GM23338 (cell line): Measurements from ENCODE around the gene SYNPO2. TPM values are rescaled to one million over a fixed set of nuclear protein-coding genes. Genes with fewer than 3 reads are reported as not detected.

Source experiments
- ATAC-seq: fragments of 200-7000 bp; cut with Tn5 transposase; 3 replicates; pipeline ENCODE4 v1.9.1; 2020
- DNase-seq: peaks from one replicate; pipeline ENCODE4 v3.0.0-alpha.2; 2015; ENCODE audit warnings: low spot score
- H2AFZ ChIP-seq: fragments of 200-600 bp; sonication (generic); 2 replicates; pipeline ENCODE4 v1.8.0; 2016; ENCODE audit warnings: antibody characterized with exemption, mild to moderate bottlenecking, moderate library complexity
- H3F3A ChIP-seq: fragments of 200-600 bp; sonication (generic); replicated peaks from 2 replicates; pipeline ENCODE4 v1.8.0; 2017; ENCODE audit warnings: antibody characterized with exemption, mixed run types, low read depth
- H3K27ac ChIP-seq: fragments of 200-600 bp; sonication (generic); 2 replicates; pipeline ENCODE4 v1.6.1; 2016; ENCODE audit warnings: low read depth
- H3K27me3 ChIP-seq: fragments of 200-600 bp; sonication (generic); 2 replicates; pipeline ENCODE4 v1.8.0; 2016; ENCODE audit warnings: mild to moderate bottlenecking, mixed run types, moderate library complexity; ENCODE audit not compliant: insufficient read depth
- H3K36me3 ChIP-seq: fragments of 200-600 bp; sonication (generic); 2 replicates; pipeline ENCODE4 v1.8.0; 2016; ENCODE audit warnings: mild to moderate bottlenecking; ENCODE audit not compliant: insufficient read depth
- H3K4me1 ChIP-seq: fragments of 200-600 bp; sonication (generic); 2 replicates; pipeline ENCODE4 v1.8.0; 2016; ENCODE audit warnings: mild to moderate bottlenecking, moderate library complexity; ENCODE audit not compliant: insufficient read depth
- H3K4me2 ChIP-seq: fragments of 200-600 bp; sonication (generic); 2 replicates; pipeline ENCODE4 v1.7.1; 2017; ENCODE audit warnings: mixed run types
- H3K4me3 ChIP-seq: fragments of 200-600 bp; sonication (generic); 2 replicates; pipeline ENCODE4 v1.6.1; 2016; ENCODE audit warnings: mixed run types
- H3K79me2 ChIP-seq: fragments of 200-600 bp; sonication (generic); replicated peaks from 2 replicates; pipeline ENCODE4 v1.8.0; 2017; ENCODE audit warnings: mild to moderate bottlenecking; ENCODE audit not compliant: insufficient read depth
- H3K9me2 ChIP-seq: fragments of 200-600 bp; sonication (generic); 2 replicates; pipeline ENCODE4 v1.8.0; 2017; ENCODE audit not compliant: insufficient read depth
- H4K20me1 ChIP-seq: fragments of 200-600 bp; sonication (generic); replicated peaks from 2 replicates; pipeline ENCODE4 v1.8.0; 2017; ENCODE audit warnings: mild to moderate bottlenecking; ENCODE audit not compliant: insufficient read depth
- H3K27ac Mint-ChIP-seq: 2 replicates; pipeline ENCODE4 v1.8.0; 2020; ENCODE audit warnings: inconsistent platforms, mild to moderate bottlenecking, moderate library complexity, mixed read lengths
- H3K27me3 Mint-ChIP-seq: 3 replicates; pipeline ENCODE4 v1.8.0; 2022; ENCODE audit warnings: low read depth, mild to moderate bottlenecking, moderate library complexity, mixed read lengths, inconsistent platforms; ENCODE audit not compliant: insufficient read depth, poor library complexity
- H3K36me3 Mint-ChIP-seq: 3 replicates; pipeline ENCODE4 v1.8.0; 2021; ENCODE audit warnings: low read depth, mild to moderate bottlenecking, inconsistent platforms, moderate library complexity, mixed read lengths
- H3K4me1 Mint-ChIP-seq: 3 replicates; pipeline ENCODE4 v1.8.0; 2020; ENCODE audit warnings: mild to moderate bottlenecking, inconsistent platforms, mixed read lengths
- H3K4me3 Mint-ChIP-seq: 3 replicates; pipeline ENCODE4 v1.8.0; 2021; ENCODE audit warnings: moderate library complexity, mild to moderate bottlenecking, inconsistent platforms, mixed read lengths
- H3K9me3 Mint-ChIP-seq: 3 replicates; pipeline ENCODE4 v1.8.0; 2020; ENCODE audit warnings: moderate library complexity, mild to moderate bottlenecking, inconsistent platforms, mixed read lengths
- ETS1 ChIP-seq: IDR thresholded peaks from 2 replicates; pipeline ENCODE4 v1.6.1; 2016; ENCODE audit warnings: antibody characterized with exemption
- EZH2 ChIP-seq: fragments of 200-600 bp; sonication (generic); IDR thresholded peaks from one replicate; pipeline ENCODE4 v1.8.0; 2017; ENCODE audit warnings: antibody characterized with exemption, mild to moderate bottlenecking, low read depth; ENCODE audit not compliant: unreplicated experiment
- EZH2phosphoT487 ChIP-seq: fragments of 200-600 bp; sonication (generic); IDR thresholded peaks from one replicate; pipeline ENCODE4 v1.8.1; 2018; ENCODE audit warnings: antibody characterized with exemption; ENCODE audit not compliant: unreplicated experiment
- JUNB ChIP-seq: IDR thresholded peaks from one replicate; pipeline ENCODE4 v1.6.1; 2016; ENCODE audit warnings: antibody characterized with exemption; ENCODE audit not compliant: unreplicated experiment
- POLR2AphosphoS5 ChIP-seq: IDR thresholded peaks from 2 replicates; pipeline ENCODE4 v1.6.1; 2016; ENCODE audit warnings: antibody characterized with exemption, low read depth
- STAT1 ChIP-seq: IDR thresholded peaks from one replicate; pipeline ENCODE4 v1.6.1; 2016; ENCODE audit warnings: antibody characterized with exemption; ENCODE audit not compliant: unreplicated experiment
- ZNF114 ChIP-seq: fragments of 250-450 bp; sonication (Bioruptor Pico); IDR thresholded peaks from 2 replicates; pipeline ENCODE4 v1.5.0; 2020; ENCODE audit warnings: mild to moderate bottlenecking, moderate library complexity
- ZNF331 ChIP-seq: fragments of 250-450 bp; sonication (Bioruptor Pico); IDR thresholded peaks from 2 replicates; pipeline ENCODE4 v1.5.0; 2020; ENCODE audit warnings: low read depth, mild to moderate bottlenecking, moderate library complexity
- polyA plus RNA-seq: library from polyadenylated mRNA; unstranded; fragments of >200 nt; fragmentation: Nextera tagmentation; extraction: Ambion mirVana; gene quantifications from 2 replicates; pipeline ENCODE4 v1.2.1, GENCODE V29; 2016
- total RNA-seq: library from RNA; depleted of rRNA; stranded (reverse); fragments of >200 nt; shearing (Covaris generic); gene quantifications from 2 replicates; pipeline ENCODE4 v1.2.3, GENCODE V29; 2014
- TF ChIP-seq, protein P1 (sequence below): IDR thresholded peaks from one replicate; pipeline ENCODE4 v1.6.1; 2018; ENCODE audit warnings: antibody characterized with exemption; ENCODE audit not compliant: unreplicated experiment
- TF ChIP-seq, protein P2 (sequence below): fragments of 250-450 bp; sonication (Bioruptor Pico); IDR thresholded peaks from 2 replicates; pipeline ENCODE4 v1.5.0; 2020; ENCODE audit warnings: mild to moderate bottlenecking, moderate library complexity

SYNPO2 gene
- total and polyA plus RNA-seq, 2 experiments from 2014 or later, result 2.1 to 3.4 TPM

- TF ChIP-seq, protein P1, sequence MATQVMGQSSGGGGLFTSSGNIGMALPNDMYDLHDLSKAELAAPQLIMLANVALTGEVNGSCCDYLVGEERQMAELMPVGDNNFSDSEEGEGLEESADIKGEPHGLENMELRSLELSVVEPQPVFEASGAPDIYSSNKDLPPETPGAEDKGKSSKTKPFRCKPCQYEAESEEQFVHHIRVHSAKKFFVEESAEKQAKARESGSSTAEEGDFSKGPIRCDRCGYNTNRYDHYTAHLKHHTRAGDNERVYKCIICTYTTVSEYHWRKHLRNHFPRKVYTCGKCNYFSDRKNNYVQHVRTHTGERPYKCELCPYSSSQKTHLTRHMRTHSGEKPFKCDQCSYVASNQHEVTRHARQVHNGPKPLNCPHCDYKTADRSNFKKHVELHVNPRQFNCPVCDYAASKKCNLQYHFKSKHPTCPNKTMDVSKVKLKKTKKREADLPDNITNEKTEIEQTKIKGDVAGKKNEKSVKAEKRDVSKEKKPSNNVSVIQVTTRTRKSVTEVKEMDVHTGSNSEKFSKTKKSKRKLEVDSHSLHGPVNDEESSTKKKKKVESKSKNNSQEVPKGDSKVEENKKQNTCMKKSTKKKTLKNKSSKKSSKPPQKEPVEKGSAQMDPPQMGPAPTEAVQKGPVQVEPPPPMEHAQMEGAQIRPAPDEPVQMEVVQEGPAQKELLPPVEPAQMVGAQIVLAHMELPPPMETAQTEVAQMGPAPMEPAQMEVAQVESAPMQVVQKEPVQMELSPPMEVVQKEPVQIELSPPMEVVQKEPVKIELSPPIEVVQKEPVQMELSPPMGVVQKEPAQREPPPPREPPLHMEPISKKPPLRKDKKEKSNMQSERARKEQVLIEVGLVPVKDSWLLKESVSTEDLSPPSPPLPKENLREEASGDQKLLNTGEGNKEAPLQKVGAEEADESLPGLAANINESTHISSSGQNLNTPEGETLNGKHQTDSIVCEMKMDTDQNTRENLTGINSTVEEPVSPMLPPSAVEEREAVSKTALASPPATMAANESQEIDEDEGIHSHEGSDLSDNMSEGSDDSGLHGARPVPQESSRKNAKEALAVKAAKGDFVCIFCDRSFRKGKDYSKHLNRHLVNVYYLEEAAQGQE, result no peak
- TF ChIP-seq EZH2phosphoT487 (no peak), EZH2 (no peak), ETS1 (no peak), ZNF331 (CRISPR knock-in tag) (no peak), POLR2AphosphoS5 (no peak)
Measured at GRCh38 chr4:119035951-119036737, 147.5 kb downstream of the SYNPO2 start (continued).

DNA sequence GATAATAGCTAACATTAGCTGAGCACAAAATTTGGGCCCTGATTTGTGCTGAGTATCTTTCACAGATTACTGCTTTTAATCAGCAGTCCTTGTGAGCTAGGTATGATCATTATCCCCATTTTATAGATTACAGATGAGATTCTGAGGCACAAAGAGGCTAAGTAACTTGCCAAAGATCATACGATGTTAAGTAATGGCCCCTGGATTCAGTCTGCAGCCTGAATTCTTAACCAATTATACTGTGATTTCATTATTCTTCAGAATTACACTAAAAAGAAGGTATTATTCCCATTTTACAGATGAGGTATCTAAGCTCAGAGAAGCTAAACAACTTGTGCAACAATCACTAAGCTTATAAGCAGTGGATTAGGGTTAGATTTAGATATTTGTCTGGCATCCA lies 149.1 kb downstream of the SYNPO2 start:
- no peaks in the 10 kb centered on the region for H3K36me3 Mint-ChIP-seq
- ATAC-seq, result no peak
- TF ChIP-seq, protein P1, result no peak
- TF ChIP-seq JUNB, result no peak
- TF ChIP-seq, protein P2, sequence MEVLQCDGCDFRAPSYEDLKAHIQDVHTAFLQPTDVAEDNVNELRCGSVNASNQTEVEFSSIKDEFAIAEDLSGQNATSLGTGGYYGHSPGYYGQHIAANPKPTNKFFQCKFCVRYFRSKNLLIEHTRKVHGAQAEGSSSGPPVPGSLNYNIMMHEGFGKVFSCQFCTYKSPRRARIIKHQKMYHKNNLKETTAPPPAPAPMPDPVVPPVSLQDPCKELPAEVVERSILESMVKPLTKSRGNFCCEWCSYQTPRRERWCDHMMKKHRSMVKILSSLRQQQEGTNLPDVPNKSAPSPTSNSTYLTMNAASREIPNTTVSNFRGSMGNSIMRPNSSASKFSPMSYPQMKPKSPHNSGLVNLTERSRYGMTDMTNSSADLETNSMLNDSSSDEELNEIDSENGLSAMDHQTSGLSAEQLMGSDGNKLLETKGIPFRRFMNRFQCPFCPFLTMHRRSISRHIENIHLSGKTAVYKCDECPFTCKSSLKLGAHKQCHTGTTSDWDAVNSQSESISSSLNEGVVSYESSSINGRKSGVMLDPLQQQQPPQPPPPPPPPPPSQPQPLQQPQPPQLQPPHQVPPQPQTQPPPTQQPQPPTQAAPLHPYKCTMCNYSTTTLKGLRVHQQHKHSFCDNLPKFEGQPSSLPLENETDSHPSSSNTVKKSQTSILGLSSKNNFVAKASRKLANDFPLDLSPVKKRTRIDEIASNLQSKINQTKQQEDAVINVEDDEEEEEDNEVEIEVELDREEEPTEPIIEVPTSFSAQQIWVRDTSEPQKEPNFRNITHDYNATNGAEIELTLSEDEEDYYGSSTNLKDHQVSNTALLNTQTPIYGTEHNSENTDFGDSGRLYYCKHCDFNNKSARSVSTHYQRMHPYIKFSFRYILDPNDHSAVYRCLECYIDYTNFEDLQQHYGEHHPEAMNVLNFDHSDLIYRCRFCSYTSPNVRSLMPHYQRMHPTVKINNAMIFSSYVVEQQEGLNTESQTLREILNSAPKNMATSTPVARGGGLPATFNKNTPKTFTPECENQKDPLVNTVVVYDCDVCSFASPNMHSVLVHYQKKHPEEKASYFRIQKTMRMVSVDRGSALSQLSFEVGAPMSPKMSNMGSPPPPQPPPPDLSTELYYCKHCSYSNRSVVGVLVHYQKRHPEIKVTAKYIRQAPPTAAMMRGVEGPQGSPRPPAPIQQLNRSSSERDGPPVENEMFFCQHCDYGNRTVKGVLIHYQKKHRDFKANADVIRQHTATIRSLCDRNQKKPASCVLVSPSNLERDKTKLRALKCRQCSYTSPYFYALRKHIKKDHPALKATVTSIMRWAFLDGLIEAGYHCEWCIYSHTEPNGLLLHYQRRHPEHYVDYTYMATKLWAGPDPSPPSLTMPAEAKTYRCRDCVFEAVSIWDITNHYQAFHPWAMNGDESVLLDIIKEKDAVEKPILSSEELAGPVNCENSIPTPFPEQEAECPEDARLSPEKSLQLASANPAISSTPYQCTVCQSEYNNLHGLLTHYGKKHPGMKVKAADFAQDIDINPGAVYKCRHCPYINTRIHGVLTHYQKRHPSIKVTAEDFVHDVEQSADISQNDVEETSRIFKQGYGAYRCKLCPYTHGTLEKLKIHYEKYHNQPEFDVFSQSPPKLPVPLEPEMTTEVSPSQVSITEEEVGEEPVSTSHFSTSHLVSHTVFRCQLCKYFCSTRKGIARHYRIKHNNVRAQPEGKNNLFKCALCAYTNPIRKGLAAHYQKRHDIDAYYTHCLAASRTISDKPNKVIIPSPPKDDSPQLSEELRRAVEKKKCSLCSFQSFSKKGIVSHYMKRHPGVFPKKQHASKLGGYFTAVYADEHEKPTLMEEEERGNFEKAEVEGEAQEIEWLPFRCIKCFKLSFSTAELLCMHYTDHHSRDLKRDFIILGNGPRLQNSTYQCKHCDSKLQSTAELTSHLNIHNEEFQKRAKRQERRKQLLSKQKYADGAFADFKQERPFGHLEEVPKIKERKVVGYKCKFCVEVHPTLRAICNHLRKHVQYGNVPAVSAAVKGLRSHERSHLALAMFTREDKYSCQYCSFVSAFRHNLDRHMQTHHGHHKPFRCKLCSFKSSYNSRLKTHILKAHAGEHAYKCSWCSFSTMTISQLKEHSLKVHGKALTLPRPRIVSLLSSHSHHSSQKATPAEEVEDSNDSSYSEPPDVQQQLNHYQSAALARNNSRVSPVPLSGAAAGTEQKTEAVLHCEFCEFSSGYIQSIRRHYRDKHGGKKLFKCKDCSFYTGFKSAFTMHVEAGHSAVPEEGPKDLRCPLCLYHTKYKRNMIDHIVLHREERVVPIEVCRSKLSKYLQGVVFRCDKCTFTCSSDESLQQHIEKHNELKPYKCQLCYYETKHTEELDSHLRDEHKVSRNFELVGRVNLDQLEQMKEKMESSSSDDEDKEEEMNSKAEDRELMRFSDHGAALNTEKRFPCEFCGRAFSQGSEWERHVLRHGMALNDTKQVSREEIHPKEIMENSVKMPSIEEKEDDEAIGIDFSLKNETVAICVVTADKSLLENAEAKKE (CRISPR knock-in tag), result no peak
- TF ChIP-seq ZNF114 (CRISPR knock-in tag), result no peak
- no peak for TF ChIP-seq STAT1
- TF ChIP-seq EZH2phosphoT487, result no peak

More for the DNA sequence above, 149.1 kb downstream of the SYNPO2 start:
- no peaks in the 10 kb centered on the region for H3K9me2 ChIP-seq
- no peaks in the 10 kb centered on the region for H3F3A ChIP-seq
- H3K4me3 Mint-ChIP-seq, result no peak overlapping the region
- H3K36me3 ChIP-seq, result no peaks in the 10 kb centered on the region
- no peak for DNase-seq
- no peak overlapping the region for H3K4me2 ChIP-seq
- no peaks in the 10 kb centered on the region for H3K79me2 ChIP-seq
- H3K4me3 ChIP-seq, result no peak overlapping the region
- peaks cover 50% of the 10 kb centered on the region for H3K4me1 Mint-ChIP-seq
- H3K27ac Mint-ChIP-seq, result no peak overlapping the region
- peaks cover 2% of the 10 kb centered on the region for H3K27me3 Mint-ChIP-seq
- H2AFZ ChIP-seq, result no peak overlapping the region
- peaks cover 62% of the 10 kb centered on the region for H3K4me1 ChIP-seq
- no peak overlapping the region for H3K27ac ChIP-seq
- H4K20me1 ChIP-seq, result no peaks in the 10 kb centered on the region
- no peaks in the 10 kb centered on the region for H3K9me3 Mint-ChIP-seq
- H3K27me3 ChIP-seq, result no peaks in the 10 kb centered on the region
